Measurements from ENCODE around the gene MAPRE2.

- TF ChIP-seq JDP2 (CRISPR knock-in tag; IDR thresholded peaks at IDR 0.05; ENCODE audit: borderline replicate concordance), result no peak
- no peak for TF ChIP-seq CTCF (CRISPR knock-in tag; IDR thresholded peaks at IDR 0.05)
- TF ChIP-seq ZFP90 (CRISPR knock-in tag; IDR thresholded peaks at IDR 0.05; ENCODE audit: borderline replicate concordance), result no peak
- TF ChIP-seq BATF2 (CRISPR knock-in tag; IDR thresholded peaks at IDR 0.05), result no peak
- no peak for TF ChIP-seq SMAD1 (CRISPR knock-in tag; IDR thresholded peaks at IDR 0.05; ENCODE audit: borderline replicate concordance, low read depth)
- TF ChIP-seq CREBL2 (CRISPR knock-in tag; IDR thresholded peaks at IDR 0.05; ENCODE audit: borderline replicate concordance), result no peak
- no peak for TF ChIP-seq RBFOX2 (IDR thresholded peaks at IDR 0.05; ENCODE audit: low read depth, low read length)
- TF ChIP-seq ZNF660 (CRISPR knock-in tag; IDR thresholded peaks at IDR 0.05; ENCODE audit: borderline replicate concordance, low read depth), result no peak
- TF ChIP-seq ZNF512 (CRISPR knock-in tag; IDR thresholded peaks at IDR 0.05), result no peak
- TF ChIP-seq FOXA1 (IDR thresholded peaks at IDR 0.05), result no peak
- TF ChIP-seq FOXA1 (CRISPR knock-in tag; IDR thresholded peaks at IDR 0.05), result no peak
- no peak for TF ChIP-seq HNF1A (IDR thresholded peaks at IDR 0.05; ENCODE audit: low read depth)
- no peak for TF ChIP-seq HNF1A (CRISPR knock-in tag; IDR thresholded peaks at IDR 0.05; ENCODE audit: borderline replicate concordance)
Measured at GRCh38 chr18:35110059-35110458, 68.8 kb downstream of the MAPRE2 start.

Data from HepG2 (cell line).